Measurements from ENCODE around the gene ADISSP.

GRCh38 chr20:3712279-3712873, 55.2 kb downstream of the ADISSP start, which contains the start of gene SIGLEC1:
- TF ChIP-seq, protein P1, sequence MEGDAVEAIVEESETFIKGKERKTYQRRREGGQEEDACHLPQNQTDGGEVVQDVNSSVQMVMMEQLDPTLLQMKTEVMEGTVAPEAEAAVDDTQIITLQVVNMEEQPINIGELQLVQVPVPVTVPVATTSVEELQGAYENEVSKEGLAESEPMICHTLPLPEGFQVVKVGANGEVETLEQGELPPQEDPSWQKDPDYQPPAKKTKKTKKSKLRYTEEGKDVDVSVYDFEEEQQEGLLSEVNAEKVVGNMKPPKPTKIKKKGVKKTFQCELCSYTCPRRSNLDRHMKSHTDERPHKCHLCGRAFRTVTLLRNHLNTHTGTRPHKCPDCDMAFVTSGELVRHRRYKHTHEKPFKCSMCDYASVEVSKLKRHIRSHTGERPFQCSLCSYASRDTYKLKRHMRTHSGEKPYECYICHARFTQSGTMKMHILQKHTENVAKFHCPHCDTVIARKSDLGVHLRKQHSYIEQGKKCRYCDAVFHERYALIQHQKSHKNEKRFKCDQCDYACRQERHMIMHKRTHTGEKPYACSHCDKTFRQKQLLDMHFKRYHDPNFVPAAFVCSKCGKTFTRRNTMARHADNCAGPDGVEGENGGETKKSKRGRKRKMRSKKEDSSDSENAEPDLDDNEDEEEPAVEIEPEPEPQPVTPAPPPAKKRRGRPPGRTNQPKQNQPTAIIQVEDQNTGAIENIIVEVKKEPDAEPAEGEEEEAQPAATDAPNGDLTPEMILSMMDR (conservative IDR thresholded peaks at IDR 0.05 in 1 of 2, IDR thresholded peaks at IDR 0.05 in 1 of 2; ENCODE audit: low read depth in 1 of 2, low read length in 2 of 2), result no peak
- TF ChIP-seq EZH2 (IDR thresholded peaks at IDR 0.05; ENCODE audit: low read length, missing control alignments), result no peak
